SU-DHL-6 (cell line): ENCODE results near the gene TJP1.

Experiments used
- H2AFZ ChIP-seq: fragments of 200-600 bp; sonication (generic); 2 replicates; pipeline ENCODE4 v1.6.1; 2014; ENCODE audit warnings: low read depth, mild to moderate bottlenecking, moderate library complexity, mixed read lengths, antibody characterized with exemption, low read length; ENCODE audit not compliant: severe bottlenecking
- H3F3A ChIP-seq: fragments of 200-600 bp; shearing (Covaris generic); 2 replicates; pipeline ENCODE4 v1.6.0; 2016; ENCODE audit warnings: antibody characterized with exemption, mild to moderate bottlenecking; ENCODE audit not compliant: insufficient read depth
- H3K27ac ChIP-seq: fragments of 200-600 bp; sonication (generic); 2 replicates; pipeline ENCODE4 v1.5.1; 2016; ENCODE audit warnings: low read depth, mild to moderate bottlenecking, low read length, moderate library complexity, mixed read lengths
- H3K27me3 ChIP-seq: fragments of 200-600 bp; sonication (generic), shearing (Covaris generic); 2 replicates; pipeline ENCODE4 v1.6.0; 2014; ENCODE audit warnings: mild to moderate bottlenecking, low read length
- H3K36me3 ChIP-seq: fragments of 200-600 bp; sonication (generic); 2 replicates; pipeline ENCODE4 v1.6.1; 2014; ENCODE audit warnings: mild to moderate bottlenecking, low read length, mixed read lengths
- H3K4me2 ChIP-seq: fragments of 300-600, 200-600 bp; shearing (Covaris generic), sonication (generic); 2 replicates; pipeline ENCODE4 v1.6.0; 2014; ENCODE audit warnings: low read length, low read depth, mild to moderate bottlenecking; ENCODE audit not compliant: poor library complexity, severe bottlenecking
- H3K4me3 ChIP-seq: fragments of 200-600 bp; sonication (generic); 2 replicates; pipeline ENCODE4 v1.5.1; 2014; ENCODE audit warnings: antibody characterized with exemption, low read length, mild to moderate bottlenecking, mixed read lengths; ENCODE audit not compliant: insufficient read depth, poor library complexity, severe bottlenecking
- H3K79me2 ChIP-seq: fragments of 200-600 bp; sonication (generic); 2 replicates; pipeline ENCODE4 v1.6.1; 2014; ENCODE audit warnings: mild to moderate bottlenecking, low read length, moderate library complexity; ENCODE audit not compliant: insufficient read depth
- H3K9ac ChIP-seq: fragments of 200-600 bp; sonication (generic); 2 replicates; pipeline ENCODE4 v1.7.0; 2014; ENCODE audit warnings: mild to moderate bottlenecking, low read length
- H3K9me2 ChIP-seq: fragments of 200-600 bp; sonication (generic); replicated peaks from 2 replicates; pipeline ENCODE4 v1.6.1; 2014; ENCODE audit warnings: low read length; ENCODE audit not compliant: insufficient read depth
- H3K9me3 ChIP-seq: fragments of 200-600 bp; sonication (generic); 2 replicates; pipeline ENCODE4 v1.6.1; 2014; ENCODE audit warnings: low read length, mixed read lengths; ENCODE audit not compliant: insufficient read depth
- H4K20me1 ChIP-seq: fragments of 200-600 bp; sonication (generic); 2 replicates; pipeline ENCODE4 v1.6.1; 2014; ENCODE audit warnings: low read depth, mild to moderate bottlenecking, antibody characterized with exemption, low read length, moderate library complexity, mixed read lengths
- CTCF ChIP-seq: fragments of 200-600 bp; sonication (generic); IDR thresholded peaks from one replicate; pipeline ENCODE4 v1.5.1; 2017; ENCODE audit warnings: antibody characterized with exemption, mild to moderate bottlenecking, low read length, moderate library complexity; ENCODE audit not compliant: insufficient read depth, poor library complexity, severe bottlenecking
- EZH2phosphoT487 ChIP-seq: fragments of 200-600 bp; sonication (generic), shearing (Covaris generic); conservative IDR thresholded peaks from 2 replicates; pipeline ENCODE4 v1.6.1; 2018; ENCODE audit warnings: mild to moderate bottlenecking, antibody characterized with exemption, low read length, moderate library complexity, mixed read lengths

Gene TJP1

GRCh38 chr15:29753506-29753905 is 68.8 kb downstream of the TJP1 start:
- Histone ChIP-seq H3K27me3 (no peaks in the 10 kb centered on the region), H3K9ac (no peak overlapping the region), H3K9me3 (no peaks in the 10 kb centered on the region), H3F3A (no peaks in the 10 kb centered on the region), H3K4me3 (no peak overlapping the region), H3K36me3 (no peaks in the 10 kb centered on the region), H3K4me2 (no peak overlapping the region), H2AFZ (no peak overlapping the region), H3K27ac (no peak overlapping the region), H3K79me2 (no peaks in the 10 kb centered on the region), H3K9me2 (no peaks in the 10 kb centered on the region), H4K20me1 (no peaks in the 10 kb centered on the region)
- TF ChIP-seq EZH2phosphoT487 = no peak
- TF ChIP-seq CTCF = no peak

GRCh38 chr15:29750754-29751153 is 71.5 kb downstream of the TJP1 start:
- Histone ChIP-seq H3K79me2 (no peaks in the 10 kb centered on the region), H2AFZ (no peak overlapping the region), H3K9me2 (no peaks in the 10 kb centered on the region), H3K27me3 (no peaks in the 10 kb centered on the region), H3K27ac (no peak overlapping the region), H3F3A (no peaks in the 10 kb centered on the region), H4K20me1 (0 out of 2 replicates have a peak, but pooled peaks cover 3% of the 10 kb centered on the region), H3K9me3 (no peaks in the 10 kb centered on the region), H3K9ac (no peak overlapping the region), H3K4me2 (no peak overlapping the region), H3K36me3 (no peaks in the 10 kb centered on the region), H3K4me3 (no peak overlapping the region)
- TF ChIP-seq EZH2phosphoT487 (no peak), CTCF (no peak)

- no peak for TF ChIP-seq EZH2phosphoT487
- no peak for TF ChIP-seq CTCF
- Histone ChIP-seq H3K9me3 (no peaks in the 10 kb centered on the region), H3K27me3 (no peaks in the 10 kb centered on the region), H3K4me2 (no peak overlapping the region), H3K9me2 (no peaks in the 10 kb centered on the region), H3K4me3 (no peak overlapping the region), H3K79me2 (no peaks in the 10 kb centered on the region), H3K9ac (no peak overlapping the region), H3K36me3 (no peaks in the 10 kb centered on the region), H2AFZ (no peak overlapping the region), H3K27ac (no peak overlapping the region), H3F3A (no peaks in the 10 kb centered on the region), H4K20me1 (0 out of 2 replicates have a peak, but pooled peaks cover 3% of the 10 kb centered on the region)
These were observed 72.7 kb downstream of the TJP1 start for GRCh38 chr15:29749365-29750086.
